Body of pancreas (tissue), 4 donors: ENCODE results near the gene ST13. TPM values are rescaled to one million over a fixed set of nuclear protein-coding genes. Genes with fewer than 3 reads are reported as not detected.

Source experiments
- ATAC-seq: fragments of 150-250 bp; one replicate; pipeline ENCODE4 v1.9.1; 2016
- DNase-seq, 4 donors: peaks; one replicate each; pipeline ENCODE4 v3.0.0-alpha.2; 2019
- H3K27ac ChIP-seq, 4 donors: fragments of 200-600 bp; sonication (generic); 1 replicate in 3 of 4; 2 replicates in 1 of 4; pipeline versions ENCODE4 v1.5.1 to v1.6.1; 2016 to 2019; ENCODE audit warnings: mild to moderate bottlenecking in 1 of 4, mixed read lengths in 1 of 4, moderate library complexity in 1 of 4
- H3K27me3 ChIP-seq, 2 donors: fragments of 200-600 bp; sonication (generic); one replicate each; pipeline ENCODE4 v1.6.0; 2016; ENCODE audit warnings: mild to moderate bottlenecking in 1 of 2
- H3K36me3 ChIP-seq, 2 donors: fragments of 200-600 bp; sonication (generic); replicated peaks in 1 of 2; 2 replicates each; pipeline ENCODE4 v1.5.1; 2016; ENCODE audit warnings: low read depth in 2 of 2; ENCODE audit not compliant: insufficient read depth in 1 of 2
- H3K4me1 ChIP-seq: fragments of 200-600 bp; sonication (generic); one replicate; pipeline ENCODE4 v1.6.0; 2016
- H3K4me3 ChIP-seq, 2 donors: fragments of 200-600 bp; sonication (generic); 1 replicate in 1 of 2; 2 replicates in 1 of 2; pipeline ENCODE4 v1.5.1; 2016 to 2019
- H3K9me3 ChIP-seq, 3 donors: fragments of 200-600 bp; sonication (generic); 1 replicate in 2 of 3; 2 replicates in 1 of 3; pipeline ENCODE4 v1.5.1; 2016
- POLR2A ChIP-seq, 3 donors: fragments of 450-650 bp; IDR thresholded peaks; one replicate each; pipeline ENCODE4 v1.6.1; 2016; ENCODE audit warnings: antibody characterized with exemption in 3 of 3, mild to moderate bottlenecking in 2 of 3
- WGBS, 2 donors: methylation state at CpG; one replicate each; pipeline ENCODE4 v1.1.5; 2017; 5-methylcytosine and 5-hydroxymethylcytosine counted together
- intact Hi-C: fragments of 100-400 bp; cut with DNase I; formaldehyde crosslinking; loops from one replicate; pipeline ENCODE4 v1.15.1; 2023
- total RNA-seq, 2 donors: library from RNA; depleted of rRNA; stranded (reverse); fragments of >200 nt; gene quantifications; one replicate each; pipeline ENCODE4 v1.1.0, GENCODE V29; 2016
- TF ChIP-seq, protein P1 (sequence below), 7 experiments: fragments of 450-650 bp in 4 of 7; fragments of 200-600 bp in 3 of 7; sonication (generic) in 3 of 7; IDR thresholded peaks; one replicate each; pipeline ENCODE4 v1.5.1; 2016 to 2019; ENCODE audit warnings: antibody characterized with exemption in 7 of 7

Gene ST13
- total RNA-seq: 100 to 1,000 TPM in 1 of 2 donors, 10 to 100 TPM in 1; 98.9 to 122 TPM

DNA sequence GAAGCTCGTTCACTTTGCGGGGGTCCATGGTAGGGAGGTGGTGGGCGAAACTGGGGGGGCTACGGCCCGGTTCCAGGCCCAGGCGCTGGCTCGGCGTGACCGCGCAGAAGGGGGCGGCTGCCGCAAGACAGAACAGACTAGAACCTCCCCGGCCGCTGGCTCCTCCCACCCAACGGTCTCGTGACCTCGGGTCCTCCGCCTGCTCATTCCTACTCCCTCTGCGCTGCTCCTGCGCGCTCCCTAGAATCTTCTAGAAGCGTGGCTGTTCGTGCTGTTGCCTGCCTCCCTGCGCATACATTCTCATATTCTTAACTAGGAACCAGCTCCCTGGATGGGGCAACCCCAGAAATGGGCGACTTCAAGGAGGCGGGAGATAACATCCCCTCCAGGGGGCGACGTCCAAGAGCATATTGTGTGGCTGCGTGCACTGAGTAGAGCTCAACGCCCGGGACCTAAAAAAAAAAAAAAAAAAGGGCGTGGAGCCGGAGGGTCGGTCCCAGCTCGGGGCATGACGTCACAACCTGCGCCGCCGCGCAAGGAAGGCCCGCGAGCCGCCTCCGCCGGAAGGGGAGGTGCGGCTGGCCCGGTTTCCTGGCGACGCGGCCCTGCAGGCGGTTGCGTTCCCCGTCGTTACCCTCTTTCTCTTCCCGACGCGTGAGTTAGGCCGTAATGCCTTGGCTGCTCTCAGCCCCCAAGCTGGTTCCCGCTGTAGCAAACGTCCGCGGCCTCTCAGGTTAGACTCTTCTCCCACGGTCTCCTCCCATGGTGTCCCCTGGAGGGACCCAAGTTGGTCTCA lies at the start of gene ST13, which contains the start of gene XPNPEP3:
Gene ST13, minus strand, starts transcription at position 127 of the 796 bp plus-strand sequence. Its CDS starts 99 bp downstream, at position 28.
Gene XPNPEP3, plus strand, starts transcription at position 636 of the 796 bp plus-strand sequence. Its CDS starts 34 bp downstream, at position 670.
- WGBS, 2 donors: 0 to 1% methylated on average over 43 to 63 of the region's 63 CpGs
- TF ChIP-seq, protein P1, sequence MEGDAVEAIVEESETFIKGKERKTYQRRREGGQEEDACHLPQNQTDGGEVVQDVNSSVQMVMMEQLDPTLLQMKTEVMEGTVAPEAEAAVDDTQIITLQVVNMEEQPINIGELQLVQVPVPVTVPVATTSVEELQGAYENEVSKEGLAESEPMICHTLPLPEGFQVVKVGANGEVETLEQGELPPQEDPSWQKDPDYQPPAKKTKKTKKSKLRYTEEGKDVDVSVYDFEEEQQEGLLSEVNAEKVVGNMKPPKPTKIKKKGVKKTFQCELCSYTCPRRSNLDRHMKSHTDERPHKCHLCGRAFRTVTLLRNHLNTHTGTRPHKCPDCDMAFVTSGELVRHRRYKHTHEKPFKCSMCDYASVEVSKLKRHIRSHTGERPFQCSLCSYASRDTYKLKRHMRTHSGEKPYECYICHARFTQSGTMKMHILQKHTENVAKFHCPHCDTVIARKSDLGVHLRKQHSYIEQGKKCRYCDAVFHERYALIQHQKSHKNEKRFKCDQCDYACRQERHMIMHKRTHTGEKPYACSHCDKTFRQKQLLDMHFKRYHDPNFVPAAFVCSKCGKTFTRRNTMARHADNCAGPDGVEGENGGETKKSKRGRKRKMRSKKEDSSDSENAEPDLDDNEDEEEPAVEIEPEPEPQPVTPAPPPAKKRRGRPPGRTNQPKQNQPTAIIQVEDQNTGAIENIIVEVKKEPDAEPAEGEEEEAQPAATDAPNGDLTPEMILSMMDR (IDR thresholded peaks at IDR 0.05): peak in 4 of 7 experiments; percentile 11 to 42 (median 26)
- peak; percentile 50 to 69 (median 68) for TF ChIP-seq POLR2A (IDR thresholded peaks at IDR 0.05)
- Histone ChIP-seq H3K36me3 (no peaks in the 10 kb centered on the region), H3K4me1 (peaks cover 51% of the 10 kb centered on the region), H3K9me3 (no peaks in the 10 kb centered on the region), H3K27me3 (no peaks in the 10 kb centered on the region), H3K4me3 (peak within 1 kb of the TSS; percentile 88), H3K27ac (peak within 1 kb of the TSS; percentile 82 to 99 (median 96))
- peak; percentile 97 to 99 (median 98) for DNase-seq
- ATAC-seq: peak; percentile 95
- intact Hi-C loops: no loop called here

DNA sequence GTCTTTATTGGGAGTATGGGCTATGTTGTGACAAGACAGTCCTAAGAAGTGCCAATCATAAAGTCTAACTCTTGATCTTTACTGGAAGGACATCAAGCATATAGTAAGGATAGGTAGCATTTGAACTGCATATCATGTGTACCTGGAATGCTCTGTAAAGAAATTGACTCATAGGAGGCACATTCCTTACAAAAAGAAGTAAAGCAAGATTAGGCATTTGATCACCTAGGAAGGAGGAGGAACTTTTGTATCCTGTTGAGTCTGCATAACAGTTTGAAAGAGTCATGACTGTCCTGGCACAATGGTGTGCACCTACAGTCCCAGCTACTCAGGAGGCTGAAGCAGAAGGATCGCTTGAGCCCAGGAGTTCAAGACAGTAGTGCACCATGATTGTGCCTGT lies 47.7 kb upstream of the ST13 start:
- TF ChIP-seq, protein P1 (IDR thresholded peaks at IDR 0.05): no peak
- no peak for TF ChIP-seq POLR2A (IDR thresholded peaks at IDR 0.05)
- WGBS, 2 donors: 93 to 100% methylated on average over 1 of the region's 1 CpG

DNA sequence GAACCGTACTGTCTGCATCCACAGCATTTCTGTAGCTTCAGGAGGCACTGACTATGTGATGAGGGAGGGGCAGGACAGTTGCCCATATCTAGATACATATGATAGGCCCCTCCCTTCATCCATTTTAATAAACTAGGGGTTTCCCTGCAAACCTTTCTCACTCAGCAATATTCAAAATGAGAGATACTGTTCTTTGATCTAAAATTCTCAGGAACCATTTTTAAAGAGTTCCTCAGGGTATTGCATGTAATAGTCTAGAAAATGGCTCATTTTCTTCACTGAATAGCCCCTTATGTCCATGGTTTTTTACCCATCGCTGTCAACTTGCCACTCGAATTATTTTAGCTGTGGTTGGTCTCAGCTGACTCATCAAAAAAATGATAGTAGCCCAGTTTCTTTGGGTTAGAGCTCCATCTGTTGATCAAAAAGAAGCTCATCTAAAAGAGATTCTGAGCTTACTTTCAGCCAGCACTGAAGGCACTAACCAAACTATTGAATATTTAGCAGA lies 42.5 kb upstream of the ST13 start:
- DNase-seq: peak in 1 of 4 donors; percentile 3
- Histone ChIP-seq H3K27me3 (no peaks in the 10 kb centered on the region), H3K36me3 (no peaks in the 10 kb centered on the region), H3K9me3 (no peaks in the 10 kb centered on the region), H3K27ac (no peak overlapping the region), H3K4me3 (no peak overlapping the region), H3K4me1 (no peaks in the 10 kb centered on the region)
- no peak for TF ChIP-seq POLR2A (IDR thresholded peaks at IDR 0.05)
- TF ChIP-seq, protein P1 (IDR thresholded peaks at IDR 0.05): peak in 5 of 7 experiments; percentile 33 to 56 (median 44)
- intact Hi-C loops: loop anchor here (10.0 kb wide), 1 partner anchor 214 kb away; no protein-coding TSS in a partner anchor
- WGBS, 2 donors: 35 to 42% methylated on average over 3 of the region's 3 CpGs
- ATAC-seq: peak; percentile 47

More for the DNA sequence above, 47.7 kb upstream of the ST13 start:
- Histone ChIP-seq H3K9me3 (no peaks in the 10 kb centered on the region), H3K4me3 (no peak overlapping the region), H3K36me3 (no peaks in the 10 kb centered on the region), H3K27ac (no peak overlapping the region), H3K27me3 (no peaks in the 10 kb centered on the region), H3K4me1 (no peaks in the 10 kb centered on the region)
- DNase-seq: no peak
- ATAC-seq: no peak
- intact Hi-C loops: no loop called here

DNA sequence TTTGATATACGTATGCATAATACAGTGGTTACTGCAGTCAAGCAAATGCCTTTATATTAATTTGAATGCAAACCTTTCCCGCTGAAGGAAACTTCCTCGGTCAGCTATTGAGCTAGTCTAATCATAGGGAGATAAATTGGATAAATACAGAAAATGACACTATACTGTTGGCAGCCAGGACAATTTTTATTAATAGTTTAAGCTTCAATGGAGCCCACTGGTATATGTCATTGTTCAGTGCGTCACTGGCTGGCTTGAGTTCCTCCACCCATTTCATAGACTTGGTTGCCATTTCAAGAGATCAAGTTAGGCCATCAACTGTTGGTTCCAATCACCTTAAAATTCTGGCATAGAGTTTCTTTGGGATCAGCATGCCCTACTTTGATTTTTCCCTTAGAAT lies 38.0 kb upstream of the ST13 start:
- Histone ChIP-seq H3K27me3 (no peaks in the 10 kb centered on the region), H3K4me1 (no peaks in the 10 kb centered on the region), H3K4me3 (no peak overlapping the region), H3K27ac (no peak overlapping the region), H3K36me3 (peaks cover 0 to 2% of the 10 kb centered on the region in 2 donors), H3K9me3 (no peaks in the 10 kb centered on the region)
- 61 to 68% methylated on average over 4 of the region's 4 CpGs for WGBS, 2 donors
- TF ChIP-seq, protein P1 (IDR thresholded peaks at IDR 0.05): no peak
- no peak for TF ChIP-seq POLR2A (IDR thresholded peaks at IDR 0.05)
- DNase-seq (no peak), ATAC-seq (no peak)
- intact Hi-C loops: loop anchor here (10.0 kb wide), 1 partner anchor 210 kb away; no protein-coding TSS in a partner anchor
